HL-60 (cell line): Measurements from ENCODE around the gene GSK3A.

Experiments used
- DNase-seq, 2 experiments: peaks; one replicate each; pipeline ENCODE4 v3.0.0-alpha.2; 2010 to 2020; ENCODE audit warnings: low read depth in 1 of 2, low spot score in 1 of 2
- H3K27ac ChIP-seq: fragments of 250-450 bp; sonication (Bioruptor Pico); replicated peaks from 2 replicates; pipeline ENCODE4 v1.5.1; 2020; ENCODE audit warnings: mild to moderate bottlenecking, moderate library complexity
- H3K27me3 ChIP-seq: fragments of 250-450 bp; sonication (Bioruptor Pico); 2 replicates; pipeline ENCODE4 v1.5.1; 2021; ENCODE audit warnings: mild to moderate bottlenecking, moderate library complexity; ENCODE audit not compliant: insufficient read depth, poor library complexity, severe bottlenecking
- H3K4me3 ChIP-seq: replicated peaks from 2 replicates; pipeline ENCODE4 v1.5.1; 2011; ENCODE audit warnings: mild to moderate bottlenecking, control low read depth, low read length; ENCODE audit not compliant: insufficient read depth
- CTCF ChIP-seq: IDR thresholded peaks from one replicate; pipeline ENCODE4 v1.5.1; 2011; ENCODE audit warnings: low read length, control low read depth, inconsistent platforms; ENCODE audit not compliant: insufficient read depth
- GABPA ChIP-seq: IDR thresholded peaks from 2 replicates; pipeline ENCODE4 v1.6.1; 2012; ENCODE audit warnings: low read depth
- POLR2AphosphoS5 ChIP-seq: IDR thresholded peaks from 2 replicates; pipeline ENCODE4 v1.6.1; 2012; ENCODE audit warnings: low read depth
- REST ChIP-seq: IDR thresholded peaks from 2 replicates; pipeline ENCODE4 v1.6.1; 2012; ENCODE audit warnings: low read depth; ENCODE audit not compliant: insufficient replicate concordance
- SPI1 ChIP-seq: IDR thresholded peaks from 2 replicates; pipeline ENCODE4 v1.6.1; 2012; ENCODE audit warnings: low read depth, mild to moderate bottlenecking, borderline replicate concordance

The GSK3A gene

GRCh38 chr19:42207767-42208271 lies 34.6 kb downstream of the GSK3A start:
- TF ChIP-seq POLR2AphosphoS5 = no peak
- TF ChIP-seq SPI1 = no peak; the same call in 1 of the 2 replicates
- TF ChIP-seq REST = no peak
- TF ChIP-seq GABPA = no peak
- no peak for TF ChIP-seq CTCF
- no peak overlapping the region for H3K4me3 ChIP-seq
- H3K27me3 ChIP-seq = no peaks in the 10 kb centered on the region
- peak overlapping the region; percentile 57 for H3K27ac ChIP-seq
- DNase-seq = peak in 1 of 2 experiments; percentile 67

GRCh38 chr19:42206871-42207755 lies 35.3 kb downstream of the GSK3A start:
- Histone ChIP-seq H3K4me3 (no peak overlapping the region), H3K27ac (peak overlapping the region; percentile 57), H3K27me3 (no peaks in the 10 kb centered on the region)
- DNase-seq = no peak
- TF ChIP-seq REST (no peak), SPI1 (no peak)

- H3K4me3 ChIP-seq = no peak overlapping the region
Measured at GRCh38 chr19:42204664-42205063, 37.7 kb downstream of the GSK3A start.

More at GRCh38 chr19:42204664-42205063, 37.7 kb downstream of the GSK3A start:
- no peak for DNase-seq
- H3K27me3 ChIP-seq = no peaks in the 10 kb centered on the region
- TF ChIP-seq REST (no peak), POLR2AphosphoS5 (no peak), GABPA (no peak), SPI1 (no peak), CTCF (no peak)
- H3K27ac ChIP-seq = no peak overlapping the region
